GM12878 (cell line): ENCODE results near the gene IL1RAP. TPM values are rescaled to one million over a fixed set of nuclear protein-coding genes. Genes with fewer than 3 reads are reported as not detected.

ENCODE experiments used
- ATAC-seq: fragments of 200-7000 bp; cut with Tn5 transposase; 3 replicates; pipeline ENCODE4 v1.9.1; 2020; ENCODE audit warnings: mild to moderate bottlenecking, moderate library complexity
- BruUV-seq: library from RNA; stranded (reverse); fragments of 400-500 nt; replicated peaks from 2 replicates; lab custom pipeline; 2021; lab: Mats Ljungman, UMichigan
- CTCF ChIA-PET: fragments of 300-600 bp; sonication (Branson Sonifier 250); formaldehyde crosslinking; extraction: SDS; loops from one replicate; lab custom pipeline; 2021; ENCODE audit warnings: inconsistent platforms; lab: Yijun Ruan, JAX
- POLR2A ChIA-PET: fragments of 350-600 bp; formaldehyde crosslinking; extraction: SDS; loops from one replicate; lab custom pipeline; 2021; ENCODE audit warnings: inconsistent platforms; lab: Charles Lee
- RAD21 ChIA-PET: fragments of 300-600 bp; sonication (Branson Sonifier 250); formaldehyde crosslinking; loops from one replicate; lab custom pipeline; 2023; ENCODE audit warnings: antibody characterized with exemption; ENCODE audit not compliant: unreplicated experiment; lab: Charles Lee
- SMC1A ChIA-PET: fragments of 300-600 bp; sonication (Branson Sonifier 250); formaldehyde crosslinking; loops from one replicate; lab custom pipeline; 2023; ENCODE audit not compliant: unreplicated experiment, uncharacterized antibody; lab: Charles Lee
- DNase-seq: peaks from one replicate; pipeline ENCODE4 v3.0.0-alpha.2; 2011; ENCODE audit warnings: low read depth, low spot score
- FAIRE-seq: peaks from 3 replicates; lab custom pipeline; 2011; peaks lifted over from hg19 to GRCh38; lab: Jason Lieb, UNC
- H2AFZ ChIP-seq: 2 replicates; pipeline ENCODE4 v1.6.0; 2011; ENCODE audit warnings: low read depth, low read length, control low read depth; ENCODE audit not compliant: control insufficient read depth
- H3K27ac ChIP-seq: 2 replicates; pipeline ENCODE4 v1.5.1; 2011; ENCODE audit warnings: control low read depth; ENCODE audit not compliant: control insufficient read depth, insufficient read depth
- H3K27me3 ChIP-seq, 2 experiments: replicated peaks in 1 of 2; 2 replicates each; pipeline versions ENCODE4 v1.6.0 to v1.6.1; 2011; ENCODE audit warnings: low read length in 1 of 2; ENCODE audit not compliant: control insufficient read depth in 2 of 2, insufficient read depth in 2 of 2
- H3K36me3 ChIP-seq, 2 experiments: 2 replicates each; pipeline ENCODE4 v1.5.1; 2011; ENCODE audit warnings: low read length in 1 of 2; ENCODE audit not compliant: control insufficient read depth in 2 of 2, insufficient read depth in 2 of 2
- H3K4me1 ChIP-seq: 2 replicates; pipeline ENCODE4 v1.6.1; 2011; ENCODE audit warnings: mild to moderate bottlenecking, low read length, moderate library complexity, mixed read lengths; ENCODE audit not compliant: control insufficient read depth, insufficient read depth
- H3K4me2 ChIP-seq: 2 replicates; pipeline ENCODE4 v1.6.0; 2011; ENCODE audit warnings: control low read depth; ENCODE audit not compliant: control insufficient read depth, insufficient read depth
- H3K4me3 ChIP-seq: fragments of 200-600 bp; sonication (generic); 2 replicates; pipeline ENCODE4 v1.5.1; 2016
- H3K79me2 ChIP-seq: 2 replicates; pipeline ENCODE4 v1.6.0; 2011; ENCODE audit warnings: low read length; ENCODE audit not compliant: control insufficient read depth, insufficient read depth
- H3K9ac ChIP-seq: 2 replicates; pipeline ENCODE4 v1.8.0; 2011; ENCODE audit warnings: low read length, control low read depth, mixed read lengths; ENCODE audit not compliant: control insufficient read depth, insufficient read depth
- H3K9me3 ChIP-seq: replicated peaks from 3 replicates; pipeline ENCODE4 v1.5.1; 2011; ENCODE audit warnings: mild to moderate bottlenecking, low read length; ENCODE audit not compliant: control insufficient read depth, insufficient read depth
- H4K20me1 ChIP-seq: 2 replicates; pipeline ENCODE4 v1.6.0; 2011; ENCODE audit not compliant: control insufficient read depth, insufficient read depth
- BHLHE40 ChIP-seq, 2 experiments: fragments of 450-650 bp in 1 of 2; IDR thresholded peaks; 2 replicates each; pipeline ENCODE4 v1.6.1; 2011 to 2017; ENCODE audit warnings: low read depth in 2 of 2, borderline replicate concordance in 1 of 2, improper control_type of control experiment in 1 of 2, low read length in 1 of 2, mild to moderate bottlenecking in 1 of 2
- CREB1 ChIP-seq: IDR thresholded peaks from 2 replicates; pipeline ENCODE4 v1.6.1; 2012; ENCODE audit warnings: low read depth, mild to moderate bottlenecking, inconsistent platforms
- HDAC6 ChIP-seq: fragments of 200-600 bp; sonication (generic); IDR thresholded peaks from one replicate; pipeline ENCODE4 v1.8.0; 2017; ENCODE audit warnings: antibody characterized with exemption; ENCODE audit not compliant: unreplicated experiment
- JUNB ChIP-seq: IDR thresholded peaks from 2 replicates; pipeline ENCODE4 v1.6.1; 2016; ENCODE audit warnings: antibody characterized with exemption, mild to moderate bottlenecking
- JUND ChIP-seq: IDR thresholded peaks from 2 replicates; pipeline ENCODE4 v1.6.1; 2012; ENCODE audit warnings: low read depth, mild to moderate bottlenecking, low read length, improper control_type of control experiment, moderate library complexity
- MYB ChIP-seq: fragments of 150-350 bp; IDR thresholded peaks from 2 replicates; pipeline ENCODE4 v1.6.1; 2014; ENCODE audit warnings: mild to moderate bottlenecking, low read depth, low read length, borderline replicate concordance
- MYC ChIP-seq: IDR thresholded peaks from 2 replicates; pipeline ENCODE4 v1.6.1; 2011; ENCODE audit warnings: mild to moderate bottlenecking, low read length, moderate library complexity, inconsistent platforms; ENCODE audit not compliant: insufficient read depth, insufficient replicate concordance, insufficient read length, severe bottlenecking
- POLR2AphosphoS5 ChIP-seq: IDR thresholded peaks from 2 replicates; pipeline ENCODE4 v1.6.1; 2011; ENCODE audit warnings: mild to moderate bottlenecking, low read length, inconsistent platforms
- SREBF2 ChIP-seq: IDR thresholded peaks from 2 replicates; pipeline ENCODE4 v1.6.1; 2012; ENCODE audit warnings: mild to moderate bottlenecking, low read length
- SRF ChIP-seq, 2 experiments: IDR thresholded peaks; 2 replicates each; pipeline ENCODE4 v1.6.1; 2011; ENCODE audit warnings: low read depth in 2 of 2, low read length in 2 of 2, mild to moderate bottlenecking in 1 of 2, moderate library complexity in 1 of 2
- STAT3 ChIP-seq: IDR thresholded peaks from 2 replicates; pipeline ENCODE4 v1.6.1; 2011; ENCODE audit warnings: low read depth, low read length, improper control_type of control experiment
- SUZ12 ChIP-seq: fragments of 200-600 bp; sonication (generic); IDR thresholded peaks from one replicate; pipeline ENCODE4 v1.6.1; 2018; ENCODE audit warnings: antibody characterized with exemption, mild to moderate bottlenecking; ENCODE audit not compliant: unreplicated experiment
- TBL1XR1 ChIP-seq: IDR thresholded peaks from 2 replicates; pipeline ENCODE4 v1.6.1; 2012; ENCODE audit warnings: low read depth, low read length, improper control_type of control experiment
- TCF12 ChIP-seq: IDR thresholded peaks from 2 replicates; pipeline ENCODE4 v1.6.1; 2011; ENCODE audit warnings: low read depth, mild to moderate bottlenecking, low read length
- ZSCAN29 ChIP-seq: fragments of 450-650 bp; IDR thresholded peaks from 2 replicates; pipeline ENCODE4 v1.6.1; 2017; ENCODE audit warnings: mild to moderate bottlenecking, moderate library complexity
- WGBS: methylation state at CpG from one replicate; pipeline ENCODE4 v1.1.6; 2016; ENCODE audit warnings: low lambda C conversion rate; ENCODE audit not compliant: insufficient replicate concordance, insufficient coverage; ENCODE audit errors: missing lambda C conversion rate; 5-methylcytosine and 5-hydroxymethylcytosine counted together
- in situ Hi-C: fragments of 300-500 bp; cut with MboI; formaldehyde crosslinking; loops from 9 replicates; pipeline ENCODE4 v1.14.3; 2018; ENCODE audit warnings: mixed read lengths
- intact Hi-C: fragments of 100-400 bp; cut with micrococcal nuclease; formaldehyde crosslinking; loops from one replicate; pipeline ENCODE4 v1.14.2; 2022; ENCODE audit not compliant: unreplicated experiment
- polyA plus RNA-seq, 11 experiments: library from polyadenylated mRNA; depleted of rRNA in 4 of 11; unstranded in 6 of 11; stranded (reverse) in 5 of 11; fragments of >200 nt; fragmentation: Nextera tagmentation in 4 of 11; fragmentation: Illumina TruSeq in 1 of 11; extraction: Ambion mirVana in 4 of 11; extraction: Trizol in 1 of 11; gene quantifications; 1 replicate in 1 of 11; 2 replicates in 10 of 11; pipeline versions ENCODE4 v1.2.1 to v1.2.3, GENCODE V29; 2011 to 2016; ENCODE audit warnings: inconsistent platforms in 2 of 11, missing spikeins in 2 of 11, low read depth in 1 of 11
- total RNA-seq, 4 experiments: library from RNA; depleted of rRNA in 3 of 4; stranded (reverse); fragments of >200 nt in 3 of 4; fragmentation: Illumina TruSeq in 1 of 4; extraction: Trizol in 1 of 4; gene quantifications; 2 replicates each; pipeline versions ENCODE4 v1.2.1 to v1.2.3, GENCODE V29; 2013 to 2021
- TF ChIP-seq, protein P1 (sequence below): fragments of 450-650 bp; IDR thresholded peaks from 2 replicates; pipeline ENCODE4 v1.6.1; 2016; ENCODE audit warnings: mild to moderate bottlenecking, moderate library complexity, borderline replicate concordance
- TF ChIP-seq, protein P2 (sequence below): fragments of 450-650 bp; IDR thresholded peaks from 2 replicates; pipeline ENCODE4 v1.6.1; 2018; ENCODE audit warnings: borderline replicate concordance, mild to moderate bottlenecking; ENCODE audit not compliant: partially characterized antibody

Gene IL1RAP
- total and polyA plus RNA-seq, 10 of the 15 experiments (the other 5 are each of a cell fraction or from before 2014, with no cell fraction given), result 0.17 to 1.0 (median 0.44) TPM; not detected in 1

DNA sequence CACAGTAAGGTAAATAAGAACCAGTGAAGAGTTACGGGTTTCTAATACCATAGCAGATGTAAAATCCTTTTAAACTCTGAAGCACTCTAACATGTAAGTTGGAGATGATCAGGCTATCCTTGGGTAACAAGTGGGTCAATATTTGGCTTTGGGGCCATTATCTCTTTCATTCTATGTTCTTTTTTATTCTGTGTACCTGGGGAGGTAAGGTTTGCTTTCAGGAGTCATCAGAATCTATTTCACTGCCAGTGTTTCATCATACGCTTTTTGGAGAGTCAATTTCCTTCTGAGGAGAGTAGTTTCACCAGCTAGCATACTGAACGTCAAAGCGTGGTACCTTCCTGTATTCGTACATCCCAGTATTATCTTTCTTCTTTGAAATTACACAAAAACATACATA lies 182.1 kb downstream of the IL1RAP start:
- Histone ChIP-seq H3K9ac (no peak overlapping the region), H2AFZ (no peak overlapping the region), H3K79me2 (no peaks in the 10 kb centered on the region), H3K36me3 (no peaks in the 10 kb centered on the region), H3K27ac (no peak overlapping the region), H3K9me3 (no peaks in the 10 kb centered on the region), H3K4me2 (no peak overlapping the region), H3K4me1 (no peaks in the 10 kb centered on the region), H3K27me3 (no peaks in the 10 kb centered on the region), H4K20me1 (no peaks in the 10 kb centered on the region), H3K4me3 (no peak overlapping the region)
- no TSS peak for BruUV-seq
- WGBS, result 66% methylated on average over 5 of the region's 5 CpGs
- POLR2A ChIA-PET, result no interaction called here
- ATAC-seq, result no peak
- SMC1A ChIA-PET, result interaction anchor here (5.6 kb wide), 1 partner anchor 734 kb away, joined by 44 read pairs; no protein-coding TSS in a partner anchor
- RAD21 ChIA-PET, result interaction anchor here (1.5 to 1.7 kb wide), 2 partner anchors 729 to 735 kb away, joined by 4 to 14 read pairs; no protein-coding TSS in a partner anchor
- no peak for DNase-seq
- intact Hi-C loops (loop anchor here (2.0 to 10.0 kb wide), 2 partner anchors 471 to 735 kb away; no protein-coding TSS in a partner anchor), in situ Hi-C loops (loop anchor here (5.0 kb wide), 1 partner anchor 734 kb away; no protein-coding TSS in a partner anchor)
- CTCF ChIA-PET, result interaction anchor here (0.7 to 6.8 kb wide), 3 partner anchors 26 to 735 kb away, joined by 3 to 66 read pairs (median 6); no protein-coding TSS in a partner anchor
- no peak for FAIRE-seq
- no peak for TF ChIP-seq CREB1
- TF ChIP-seq, protein P1, sequence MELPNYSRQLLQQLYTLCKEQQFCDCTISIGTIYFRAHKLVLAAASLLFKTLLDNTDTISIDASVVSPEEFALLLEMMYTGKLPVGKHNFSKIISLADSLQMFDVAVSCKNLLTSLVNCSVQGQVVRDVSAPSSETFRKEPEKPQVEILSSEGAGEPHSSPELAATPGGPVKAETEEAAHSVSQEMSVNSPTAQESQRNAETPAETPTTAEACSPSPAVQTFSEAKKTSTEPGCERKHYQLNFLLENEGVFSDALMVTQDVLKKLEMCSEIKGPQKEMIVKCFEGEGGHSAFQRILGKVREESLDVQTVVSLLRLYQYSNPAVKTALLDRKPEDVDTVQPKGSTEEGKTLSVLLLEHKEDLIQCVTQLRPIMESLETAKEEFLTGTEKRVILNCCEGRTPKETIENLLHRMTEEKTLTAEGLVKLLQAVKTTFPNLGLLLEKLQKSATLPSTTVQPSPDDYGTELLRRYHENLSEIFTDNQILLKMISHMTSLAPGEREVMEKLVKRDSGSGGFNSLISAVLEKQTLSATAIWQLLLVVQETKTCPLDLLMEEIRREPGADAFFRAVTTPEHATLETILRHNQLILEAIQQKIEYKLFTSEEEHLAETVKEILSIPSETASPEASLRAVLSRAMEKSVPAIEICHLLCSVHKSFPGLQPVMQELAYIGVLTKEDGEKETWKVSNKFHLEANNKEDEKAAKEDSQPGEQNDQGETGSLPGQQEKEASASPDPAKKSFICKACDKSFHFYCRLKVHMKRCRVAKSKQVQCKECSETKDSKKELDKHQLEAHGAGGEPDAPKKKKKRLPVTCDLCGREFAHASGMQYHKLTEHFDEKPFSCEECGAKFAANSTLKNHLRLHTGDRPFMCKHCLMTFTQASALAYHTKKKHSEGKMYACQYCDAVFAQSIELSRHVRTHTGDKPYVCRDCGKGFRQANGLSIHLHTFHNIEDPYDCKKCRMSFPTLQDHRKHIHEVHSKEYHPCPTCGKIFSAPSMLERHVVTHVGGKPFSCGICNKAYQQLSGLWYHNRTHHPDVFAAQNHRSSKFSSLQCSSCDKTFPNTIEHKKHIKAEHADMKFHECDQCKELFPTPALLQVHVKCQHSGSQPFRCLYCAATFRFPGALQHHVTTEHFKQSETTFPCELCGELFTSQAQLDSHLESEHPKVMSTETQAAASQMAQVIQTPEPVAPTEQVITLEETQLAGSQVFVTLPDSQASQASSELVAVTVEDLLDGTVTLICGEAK, result no peak
- TF ChIP-seq MYC, result no peak
- no peak for TF ChIP-seq ZSCAN29
- TF ChIP-seq JUNB, result no peak
- no peak for TF ChIP-seq SUZ12
- TF ChIP-seq BHLHE40 (IDR thresholded peaks at IDR 0.05; ENCODE audit: borderline replicate concordance in 1 of 2, low read depth in 2 of 2, low read length in 1 of 2), result no peak
- TF ChIP-seq JUND, result no peak
- TF ChIP-seq POLR2AphosphoS5, result no peak
- TF ChIP-seq SREBF2, result no peak
- TF ChIP-seq, protein P2, sequence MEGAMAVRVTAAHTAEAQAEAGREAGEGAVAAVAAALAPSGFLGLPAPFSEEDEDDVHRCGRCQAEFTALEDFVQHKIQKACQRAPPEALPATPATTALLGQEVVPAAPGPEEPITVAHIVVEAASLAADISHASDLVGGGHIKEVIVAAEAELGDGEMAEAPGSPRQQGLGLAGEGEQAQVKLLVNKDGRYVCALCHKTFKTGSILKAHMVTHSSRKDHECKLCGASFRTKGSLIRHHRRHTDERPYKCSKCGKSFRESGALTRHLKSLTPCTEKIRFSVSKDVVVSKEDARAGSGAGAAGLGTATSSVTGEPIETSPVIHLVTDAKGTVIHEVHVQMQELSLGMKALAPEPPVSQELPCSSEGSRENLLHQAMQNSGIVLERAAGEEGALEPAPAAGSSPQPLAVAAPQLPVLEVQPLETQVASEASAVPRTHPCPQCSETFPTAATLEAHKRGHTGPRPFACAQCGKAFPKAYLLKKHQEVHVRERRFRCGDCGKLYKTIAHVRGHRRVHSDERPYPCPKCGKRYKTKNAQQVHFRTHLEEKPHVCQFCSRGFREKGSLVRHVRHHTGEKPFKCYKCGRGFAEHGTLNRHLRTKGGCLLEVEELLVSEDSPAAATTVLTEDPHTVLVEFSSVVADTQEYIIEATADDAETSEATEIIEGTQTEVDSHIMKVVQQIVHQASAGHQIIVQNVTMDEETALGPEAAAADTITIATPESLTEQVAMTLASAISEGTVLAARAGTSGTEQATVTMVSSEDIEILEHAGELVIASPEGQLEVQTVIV, result no peak
- no peak for TF ChIP-seq TBL1XR1
- TF ChIP-seq TCF12, result no peak
- no peak for TF ChIP-seq MYB
- TF ChIP-seq STAT3, result no peak
- TF ChIP-seq SRF (IDR thresholded peaks at IDR 0.05; ENCODE audit: low read depth in 2 of 2, low read length in 2 of 2), result no peak
- TF ChIP-seq HDAC6, result no peak
